HEK293 (cell line): ENCODE data around the gene CTBP2.
A peak's percentile ranks its signal among the peaks of the same experiment; 100 is the strongest.

ENCODE experiments used
- CTCF ChIA-PET: fragments of 350-600 bp; formaldehyde crosslinking; extraction: SDS; loops from one replicate; lab custom pipeline; 2021; ENCODE audit warnings: antibody characterized with exemption; lab: Yijun Ruan, JAX
- POLR2A ChIA-PET: fragments of 300-600 bp; formaldehyde crosslinking; extraction: SDS; loops from one replicate; lab custom pipeline; 2020; ENCODE audit warnings: antibody characterized with exemption, inconsistent platforms; lab: Yijun Ruan, JAX
- H3K27ac ChIP-seq: fragments of 200-500 bp; sonication (Bioruptor generic); 2 replicates; pipeline ENCODE4 v1.5.1; 2014; ENCODE audit warnings: low read depth, low read length, control low read depth, inconsistent platforms; ENCODE audit errors: extremely low read depth
- H3K36me3 ChIP-seq, 2 experiments: fragments of 200-500 bp in 1 of 2; sonication (Bioruptor generic) in 1 of 2; 1 replicate in 1 of 2; 2 replicates in 1 of 2; pipeline ENCODE4 v1.5.1; 2014 to 2017; ENCODE audit warnings: inconsistent platforms in 2 of 2, low read length in 2 of 2; ENCODE audit not compliant: control insufficient read depth in 2 of 2, insufficient read depth in 1 of 2
- H3K4me1 ChIP-seq: fragments of 200-500 bp; sonication (Bioruptor generic); 2 replicates; pipeline ENCODE4 v1.5.1; 2014; ENCODE audit warnings: mild to moderate bottlenecking, low read length, inconsistent platforms; ENCODE audit not compliant: control insufficient read depth, insufficient read depth
- H3K4me3 ChIP-seq: 2 replicates; pipeline ENCODE4 v1.5.1; 2011; ENCODE audit warnings: low read depth, mild to moderate bottlenecking, control low read depth, low read length, moderate library complexity
- H3K9me3 ChIP-seq: fragments of 200-500 bp; sonication (Bioruptor generic); 2 replicates; pipeline ENCODE4 v1.5.1; 2014; ENCODE audit warnings: low read depth, low read length, inconsistent platforms; ENCODE audit not compliant: control insufficient read depth, insufficient read depth
- EGR2 ChIP-seq: fragments of 450-650 bp; formaldehyde crosslinking; IDR thresholded peaks from 2 replicates; pipeline ENCODE4 v1.5.1; 2016; ENCODE audit warnings: low read depth, missing biosample characterization, missing genetic modification characterization
- OSR2 ChIP-seq: fragments of 450-650 bp; formaldehyde crosslinking; IDR thresholded peaks from 2 replicates; pipeline ENCODE4 v1.5.1; 2016; ENCODE audit warnings: missing biosample characterization, missing genetic modification characterization
- SCRT2 ChIP-seq: fragments of 450-650 bp; formaldehyde crosslinking; IDR thresholded peaks from 2 replicates; pipeline ENCODE4 v1.5.1; 2016; ENCODE audit warnings: missing biosample characterization, missing genetic modification characterization
- WT1 ChIP-seq: fragments of 450-650 bp; formaldehyde crosslinking; IDR thresholded peaks from 2 replicates; pipeline ENCODE4 v1.5.1; 2016; ENCODE audit warnings: missing biosample characterization, missing genetic modification characterization
- ZBTB17 ChIP-seq: fragments of 450-650 bp; formaldehyde crosslinking; IDR thresholded peaks from 2 replicates; pipeline ENCODE4 v1.5.1; 2016; ENCODE audit warnings: missing biosample characterization, missing genetic modification characterization
- ZFP37 ChIP-seq: fragments of 450-650 bp; formaldehyde crosslinking; IDR thresholded peaks from 2 replicates; pipeline ENCODE4 v1.5.1; 2016; ENCODE audit warnings: missing biosample characterization, missing genetic modification characterization
- ZIC2 ChIP-seq: fragments of 450-650 bp; formaldehyde crosslinking; IDR thresholded peaks from 2 replicates; pipeline ENCODE4 v1.5.1; 2016; ENCODE audit warnings: missing biosample characterization, missing genetic modification characterization
- ZNF121 ChIP-seq: fragments of 450-650 bp; formaldehyde crosslinking; IDR thresholded peaks from 2 replicates; pipeline ENCODE4 v1.5.1; 2016; ENCODE audit warnings: missing biosample characterization, missing genetic modification characterization
- ZNF155 ChIP-seq: fragments of 450-650 bp; formaldehyde crosslinking; IDR thresholded peaks from 2 replicates; pipeline ENCODE4 v1.5.1; 2016; ENCODE audit warnings: missing biosample characterization, missing genetic modification characterization
- ZNF350 ChIP-seq: fragments of 450-650 bp; formaldehyde crosslinking; IDR thresholded peaks from 2 replicates; pipeline ENCODE4 v1.5.0; 2017; ENCODE audit warnings: missing biosample characterization, mild to moderate bottlenecking, missing genetic modification characterization
- ZNF391 ChIP-seq: fragments of 450-650 bp; formaldehyde crosslinking; IDR thresholded peaks from 2 replicates; pipeline ENCODE4 v1.5.1; 2016; ENCODE audit warnings: low read depth, missing biosample characterization, missing genetic modification characterization, borderline replicate concordance
- ZNF561 ChIP-seq: fragments of 450-650 bp; IDR thresholded peaks from 2 replicates; pipeline ENCODE4 v1.5.1; 2018; ENCODE audit warnings: missing biosample characterization, missing genetic modification characterization, borderline replicate concordance
- ZNF600 ChIP-seq: fragments of 450-650 bp; formaldehyde crosslinking; IDR thresholded peaks from 2 replicates; pipeline ENCODE4 v1.5.1; 2016; ENCODE audit warnings: missing biosample characterization, missing genetic modification characterization
- ZNF791 ChIP-seq: fragments of 450-650 bp; formaldehyde crosslinking; IDR thresholded peaks from 2 replicates; pipeline ENCODE4 v1.5.1; 2016; ENCODE audit warnings: missing biosample characterization, missing genetic modification characterization
- ZSCAN30 ChIP-seq: fragments of 450-650 bp; IDR thresholded peaks from 2 replicates; pipeline ENCODE4 v1.5.1; 2018; ENCODE audit warnings: missing biosample characterization, mild to moderate bottlenecking, missing genetic modification characterization, moderate library complexity
- TF ChIP-seq, protein P1 (sequence below): fragments of 450-650 bp; formaldehyde crosslinking; IDR thresholded peaks from 2 replicates; pipeline ENCODE4 v1.5.1; 2016; ENCODE audit warnings: missing biosample characterization, missing genetic modification characterization, borderline replicate concordance
- TF ChIP-seq, protein P2 (sequence below): fragments of 450-650 bp; formaldehyde crosslinking; IDR thresholded peaks from 2 replicates; pipeline ENCODE4 v1.5.1; 2017; ENCODE audit warnings: missing biosample characterization, missing genetic modification characterization
- TF ChIP-seq, protein P3 (sequence below): fragments of 450-650 bp; formaldehyde crosslinking; IDR thresholded peaks from 2 replicates; pipeline ENCODE4 v1.5.1; 2017; ENCODE audit warnings: missing biosample characterization, missing genetic modification characterization

Gene CTBP2

DNA sequence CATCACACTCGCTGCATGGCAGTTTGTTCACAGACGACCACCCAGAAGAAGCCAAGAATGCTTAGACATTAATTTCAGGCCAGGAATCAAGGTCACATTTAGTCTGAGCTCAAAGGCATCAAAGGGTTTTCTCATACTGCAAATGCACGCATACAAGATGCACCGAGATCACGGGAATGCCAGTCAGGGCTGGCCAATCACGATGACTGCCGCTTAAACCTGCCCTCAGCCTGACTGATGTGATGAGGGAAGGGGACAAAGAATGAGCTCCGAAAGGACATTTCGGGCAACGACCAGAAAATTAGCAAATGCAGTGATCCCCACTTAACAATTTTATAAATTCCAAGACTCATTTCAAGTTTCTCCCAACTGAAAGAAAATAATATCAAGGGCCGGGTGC is 20.2 kb downstream of the CTBP2 start:
- Histone ChIP-seq H3K4me3 (no peak overlapping the region), H3K27ac (no peak overlapping the region), H3K36me3 (peaks cover 5 to 27% of the 10 kb centered on the region in 2 experiments; a peak in 2 of 3 replicates), H3K4me1 (peaks cover 21% of the 10 kb centered on the region), H3K9me3 (no peaks in the 10 kb centered on the region)
- POLR2A ChIA-PET: no interaction called here
- no peak for TF ChIP-seq ZBTB17 (tag by site-specific recombination)
- TF ChIP-seq ZNF391: no peak
- TF ChIP-seq ZNF155 (tag by site-specific recombination): no peak
- no peak for TF ChIP-seq ZNF350 (tag by site-specific recombination)
- no peak for TF ChIP-seq ZNF121
- TF ChIP-seq EGR2 (tag by site-specific recombination): no peak
- TF ChIP-seq ZNF791: no peak
- TF ChIP-seq SCRT2 (tag by site-specific recombination): no peak
- no peak for TF ChIP-seq WT1
- TF ChIP-seq, protein P1, sequence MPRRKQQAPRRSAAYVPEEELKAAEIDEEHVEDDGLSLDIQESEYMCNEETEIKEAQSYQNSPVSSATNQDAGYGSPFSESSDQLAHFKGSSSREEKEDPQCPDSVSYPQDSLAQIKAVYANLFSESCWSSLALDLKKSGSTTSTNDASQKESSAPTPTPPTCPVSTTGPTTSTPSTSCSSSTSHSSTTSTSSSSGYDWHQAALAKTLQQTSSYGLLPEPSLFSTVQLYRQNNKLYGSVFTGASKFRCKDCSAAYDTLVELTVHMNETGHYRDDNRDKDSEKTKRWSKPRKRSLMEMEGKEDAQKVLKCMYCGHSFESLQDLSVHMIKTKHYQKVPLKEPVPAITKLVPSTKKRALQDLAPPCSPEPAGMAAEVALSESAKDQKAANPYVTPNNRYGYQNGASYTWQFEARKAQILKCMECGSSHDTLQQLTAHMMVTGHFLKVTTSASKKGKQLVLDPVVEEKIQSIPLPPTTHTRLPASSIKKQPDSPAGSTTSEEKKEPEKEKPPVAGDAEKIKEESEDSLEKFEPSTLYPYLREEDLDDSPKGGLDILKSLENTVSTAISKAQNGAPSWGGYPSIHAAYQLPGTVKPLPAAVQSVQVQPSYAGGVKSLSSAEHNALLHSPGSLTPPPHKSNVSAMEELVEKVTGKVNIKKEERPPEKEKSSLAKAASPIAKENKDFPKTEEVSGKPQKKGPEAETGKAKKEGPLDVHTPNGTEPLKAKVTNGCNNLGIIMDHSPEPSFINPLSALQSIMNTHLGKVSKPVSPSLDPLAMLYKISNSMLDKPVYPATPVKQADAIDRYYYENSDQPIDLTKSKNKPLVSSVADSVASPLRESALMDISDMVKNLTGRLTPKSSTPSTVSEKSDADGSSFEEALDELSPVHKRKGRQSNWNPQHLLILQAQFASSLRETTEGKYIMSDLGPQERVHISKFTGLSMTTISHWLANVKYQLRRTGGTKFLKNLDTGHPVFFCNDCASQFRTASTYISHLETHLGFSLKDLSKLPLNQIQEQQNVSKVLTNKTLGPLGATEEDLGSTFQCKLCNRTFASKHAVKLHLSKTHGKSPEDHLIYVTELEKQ: no peak
- TF ChIP-seq, all 188 proteins: peak for 0
- CTCF ChIA-PET: no interaction called here

DNA sequence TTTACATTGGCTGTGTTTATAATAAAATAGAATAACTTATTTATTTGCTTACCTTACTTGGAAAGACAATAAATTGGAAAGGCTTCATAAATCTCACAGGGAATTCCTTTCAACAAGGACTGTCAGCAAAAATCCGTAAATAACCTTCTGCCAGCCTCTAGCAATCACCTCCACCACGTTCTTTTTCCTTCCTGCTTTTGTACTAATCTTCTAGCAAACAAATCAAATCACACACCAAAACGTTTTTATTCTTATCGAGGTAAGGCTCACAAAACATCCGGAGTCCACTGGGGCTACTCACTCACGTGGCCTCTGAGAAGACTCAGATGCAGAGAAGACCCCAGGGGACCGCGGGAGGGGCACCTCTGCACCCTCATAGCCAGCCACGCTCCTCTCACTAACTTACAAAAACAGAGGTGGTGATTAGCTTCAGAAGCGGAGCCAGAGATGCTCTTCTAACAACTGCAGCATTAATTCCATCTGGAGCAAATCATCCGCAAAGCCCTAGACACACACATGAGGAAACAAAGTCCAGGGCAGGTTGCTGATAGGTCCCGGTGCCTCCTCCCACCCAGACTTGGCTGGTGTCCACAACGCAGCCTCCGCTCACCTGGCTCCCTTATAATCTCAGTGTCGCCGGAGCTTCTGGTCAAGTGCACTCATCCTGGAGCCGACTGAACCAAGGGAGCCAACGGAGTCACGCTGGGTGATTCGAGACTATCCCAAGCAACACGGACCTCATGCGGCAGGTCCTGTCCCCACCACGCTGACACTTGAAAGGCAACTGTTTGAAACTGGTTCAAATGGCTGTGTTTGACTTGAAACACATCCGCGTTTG is 22.5 kb downstream of the CTBP2 start:
- TF ChIP-seq, protein P2, sequence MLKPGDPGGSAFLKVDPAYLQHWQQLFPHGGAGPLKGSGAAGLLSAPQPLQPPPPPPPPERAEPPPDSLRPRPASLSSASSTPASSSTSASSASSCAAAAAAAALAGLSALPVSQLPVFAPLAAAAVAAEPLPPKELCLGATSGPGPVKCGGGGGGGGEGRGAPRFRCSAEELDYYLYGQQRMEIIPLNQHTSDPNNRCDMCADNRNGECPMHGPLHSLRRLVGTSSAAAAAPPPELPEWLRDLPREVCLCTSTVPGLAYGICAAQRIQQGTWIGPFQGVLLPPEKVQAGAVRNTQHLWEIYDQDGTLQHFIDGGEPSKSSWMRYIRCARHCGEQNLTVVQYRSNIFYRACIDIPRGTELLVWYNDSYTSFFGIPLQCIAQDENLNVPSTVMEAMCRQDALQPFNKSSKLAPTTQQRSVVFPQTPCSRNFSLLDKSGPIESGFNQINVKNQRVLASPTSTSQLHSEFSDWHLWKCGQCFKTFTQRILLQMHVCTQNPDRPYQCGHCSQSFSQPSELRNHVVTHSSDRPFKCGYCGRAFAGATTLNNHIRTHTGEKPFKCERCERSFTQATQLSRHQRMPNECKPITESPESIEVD (tag by site-specific recombination): peak; percentile 45; the same call in 1 of the 2 replicates
- TF ChIP-seq ZFP37 (tag by site-specific recombination) (no peak), OSR2 (tag by site-specific recombination) (peak; percentile 58; the same call in 1 of the 2 replicates), ZIC2 (tag by site-specific recombination) (peak; percentile 46), ZNF561 (tag by site-specific recombination) (no peak), ZNF600 (peak; percentile 74), ZSCAN30 (tag by site-specific recombination) (no peak)
- TF ChIP-seq, protein P3, sequence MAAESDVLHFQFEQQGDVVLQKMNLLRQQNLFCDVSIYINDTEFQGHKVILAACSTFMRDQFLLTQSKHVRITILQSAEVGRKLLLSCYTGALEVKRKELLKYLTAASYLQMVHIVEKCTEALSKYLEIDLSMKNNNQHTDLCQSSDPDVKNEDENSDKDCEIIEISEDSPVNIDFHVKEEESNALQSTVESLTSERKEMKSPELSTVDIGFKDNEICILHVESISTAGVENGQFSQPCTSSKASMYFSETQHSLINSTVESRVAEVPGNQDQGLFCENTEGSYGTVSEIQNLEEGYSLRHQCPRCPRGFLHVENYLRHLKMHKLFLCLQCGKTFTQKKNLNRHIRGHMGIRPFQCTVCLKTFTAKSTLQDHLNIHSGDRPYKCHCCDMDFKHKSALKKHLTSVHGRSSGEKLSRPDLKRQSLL (tag by site-specific recombination): peak; percentile 38; the same call in 1 of the 2 replicates
- H3K27ac ChIP-seq: no peak overlapping the region
- peaks cover 12% of the 10 kb centered on the region for H3K4me1 ChIP-seq
- CTCF ChIA-PET: interaction anchor here (0.5 to 0.6 kb wide), 3 partner anchors 47 to 385 kb away, joined by 3 to 4 read pairs (median 3); no protein-coding TSS in a partner anchor
- peaks cover 5 to 42% of the 10 kb centered on the region in 2 experiments; a peak in 2 of 3 replicates for H3K36me3 ChIP-seq
- H3K9me3 ChIP-seq: no peaks in the 10 kb centered on the region
- POLR2A ChIA-PET: no interaction called here
- H3K4me3 ChIP-seq: no peak overlapping the region
